HUES64 (cell line): Measurements from ENCODE around the gene TREML4.

ENCODE experiments used
- H3K27ac ChIP-seq: 2 replicates; pipeline ENCODE4 v1.7.0; 2013; ENCODE audit warnings: low read depth, low read length, inconsistent platforms
- H3K27me3 ChIP-seq: 2 replicates; pipeline ENCODE4 v1.6.1; 2013; ENCODE audit warnings: mild to moderate bottlenecking, low read length; ENCODE audit not compliant: insufficient read depth
- H3K36me3 ChIP-seq: 2 replicates; pipeline ENCODE4 v1.6.1; 2013; ENCODE audit warnings: mild to moderate bottlenecking, low read length; ENCODE audit not compliant: insufficient read depth
- H3K4me1 ChIP-seq: 2 replicates; pipeline ENCODE4 v1.6.1; 2013; ENCODE audit warnings: mild to moderate bottlenecking, low read length, moderate library complexity; ENCODE audit not compliant: insufficient read depth
- H3K4me3 ChIP-seq: 2 replicates; pipeline ENCODE4 v1.5.1; 2013; ENCODE audit warnings: mild to moderate bottlenecking, low read length, moderate library complexity
- H3K9ac ChIP-seq: 2 replicates; pipeline ENCODE4 v1.6.1; 2013; ENCODE audit warnings: mild to moderate bottlenecking, low read depth, low read length
- H3K9me3 ChIP-seq: 2 replicates; pipeline ENCODE4 v1.6.1; 2013; ENCODE audit warnings: low read depth, low read length; ENCODE audit not compliant: insufficient read depth
- WGBS: fragments of 150-250, 120-280 bp; methylation state at CpG from one replicate; pipeline ENCODE4 v1.1.7; 2013; ENCODE audit warnings: missing lambda C conversion rate; 5-methylcytosine and 5-hydroxymethylcytosine counted together

The TREML4 gene

GRCh38 chr6:41255638-41256246, 27.6 kb downstream of the TREML4 start:
- Histone ChIP-seq H3K27me3 (no peaks in the 10 kb centered on the region), H3K27ac (no peak overlapping the region), H3K9ac (no peak overlapping the region), H3K4me3 (no peak overlapping the region), H3K4me1 (no peaks in the 10 kb centered on the region), H3K36me3 (no peaks in the 10 kb centered on the region), H3K9me3 (no peaks in the 10 kb centered on the region)
- 91% methylated on average over 5 of the region's 5 CpGs for WGBS

DNA sequence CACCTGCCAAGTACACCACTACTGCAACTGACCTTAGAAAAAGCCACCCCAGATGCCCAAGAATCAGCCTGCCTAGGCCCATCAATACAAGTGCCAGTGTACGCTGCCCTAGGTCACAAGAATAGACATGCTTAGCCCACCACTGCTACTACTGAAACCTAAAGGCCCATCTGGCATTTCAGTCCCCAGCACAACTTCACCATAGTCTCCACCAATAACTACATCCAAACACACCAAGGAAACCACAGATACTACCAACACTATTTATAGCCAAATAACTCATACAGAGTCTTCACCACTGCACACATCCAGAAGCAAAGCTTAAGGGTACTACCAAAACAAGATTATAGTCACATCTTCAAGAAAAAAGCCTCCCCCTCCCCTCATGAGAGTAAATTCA, 28.2 kb downstream of the TREML4 start:
- no peaks in the 10 kb centered on the region for H3K4me1 ChIP-seq
- no peaks in the 10 kb centered on the region for H3K27me3 ChIP-seq
- H3K9ac ChIP-seq = no peak overlapping the region
- H3K4me3 ChIP-seq = no peak overlapping the region
- H3K27ac ChIP-seq = no peak overlapping the region
- WGBS = 91% methylated on average over 1 of the region's 1 CpG
- peaks cover under 1% of the 10 kb centered on the region; the same call in 1 of the 2 replicates for H3K9me3 ChIP-seq
- H3K36me3 ChIP-seq = no peaks in the 10 kb centered on the region

DNA sequence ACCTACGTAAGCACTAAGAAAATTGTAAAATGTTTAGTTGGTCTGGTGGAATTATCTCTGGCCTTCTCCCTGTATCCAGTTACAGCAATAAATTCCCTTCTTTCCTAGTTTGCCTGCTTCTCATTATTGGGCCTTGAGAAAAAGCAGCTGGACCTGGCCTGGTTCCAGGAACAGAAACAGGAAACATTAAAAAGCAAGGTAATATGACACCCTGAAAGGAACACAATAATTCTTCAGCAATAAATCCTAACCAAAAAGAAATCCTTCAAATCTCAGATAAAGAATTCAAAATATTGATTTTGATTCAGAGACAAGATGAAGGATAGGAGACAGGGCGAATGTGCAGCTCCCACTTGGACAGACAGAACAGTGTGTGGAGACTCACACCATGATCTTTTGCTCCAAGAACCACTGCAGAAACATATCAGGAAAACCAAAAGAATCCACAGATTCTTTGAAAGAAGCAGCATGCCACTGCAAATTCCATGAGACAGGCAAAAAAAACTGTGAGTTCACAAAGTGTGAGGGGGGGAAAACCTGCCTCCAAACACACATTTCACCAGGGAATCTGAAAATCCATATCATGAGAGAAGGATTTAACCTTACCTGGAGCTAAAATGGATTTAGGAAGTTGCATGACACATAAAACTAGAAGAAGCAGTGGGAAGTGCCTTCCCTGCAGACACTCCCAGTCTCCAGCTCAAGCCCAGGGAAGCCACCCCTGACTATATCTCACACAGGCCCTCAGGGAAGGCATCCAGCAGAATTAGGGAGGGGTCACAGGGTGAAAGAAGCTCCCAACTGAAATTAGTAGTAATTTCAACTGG, 29.4 kb downstream of the TREML4 start:
- H3K27ac ChIP-seq = no peak overlapping the region

DNA sequence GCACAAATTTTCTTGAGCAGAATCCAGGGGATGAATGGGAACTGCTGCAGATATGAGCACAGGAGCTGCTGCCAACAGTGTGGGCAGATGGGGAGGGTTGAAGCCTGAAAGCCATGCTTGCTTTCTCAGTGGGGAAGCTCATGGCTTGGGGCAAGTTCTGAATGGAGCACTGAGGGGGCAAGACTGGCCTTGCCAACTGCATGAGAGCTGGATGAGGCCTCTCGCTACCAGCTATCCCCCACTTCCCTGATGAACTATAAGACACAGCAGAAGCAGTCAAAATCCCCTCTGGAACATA, 30.0 kb downstream of the TREML4 start:
- no peak overlapping the region for H3K4me3 ChIP-seq
- no peak overlapping the region for H3K27ac ChIP-seq
- H3K36me3 ChIP-seq = no peaks in the 10 kb centered on the region
- no peaks in the 10 kb centered on the region for H3K27me3 ChIP-seq
- no peaks in the 10 kb centered on the region for H3K4me1 ChIP-seq
- WGBS = 100% methylated on average over 1 of the region's 1 CpG
- H3K9ac ChIP-seq = no peak overlapping the region
- peaks cover 12% of the 10 kb centered on the region for H3K9me3 ChIP-seq

More for the DNA sequence above, 29.4 kb downstream of the TREML4 start:
- Histone ChIP-seq H3K9me3 (peaks cover 8% of the 10 kb centered on the region; the same call in 1 of the 2 replicates), H3K4me1 (no peaks in the 10 kb centered on the region), H3K36me3 (no peaks in the 10 kb centered on the region), H3K9ac (no peak overlapping the region), H3K4me3 (no peak overlapping the region), H3K27me3 (no peaks in the 10 kb centered on the region)
- WGBS = 89% methylated on average over 1 of the region's 2 CpGs

DNA sequence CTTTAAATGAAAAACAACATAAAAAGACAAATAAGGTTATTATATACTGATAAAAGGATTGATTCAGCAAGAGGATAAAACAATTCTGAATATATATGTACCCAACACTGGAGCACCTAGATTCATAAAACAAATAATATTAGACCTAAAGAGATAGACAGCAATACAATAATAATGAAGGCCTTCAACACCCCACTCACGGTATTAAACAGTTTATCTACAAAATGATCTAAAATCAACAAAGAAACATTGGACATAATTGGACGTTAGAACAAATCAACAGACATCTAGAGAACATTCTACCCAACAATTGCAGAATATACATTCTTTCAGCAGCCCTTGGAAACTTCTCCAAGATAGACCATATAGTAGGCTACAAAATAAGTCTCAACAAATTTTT, 34.3 kb downstream of the TREML4 start:
- Histone ChIP-seq H3K27ac (no peak overlapping the region), H3K9me3 (peaks cover 13% of the 10 kb centered on the region), H3K9ac (no peak overlapping the region), H3K27me3 (no peaks in the 10 kb centered on the region), H3K4me1 (no peaks in the 10 kb centered on the region), H3K36me3 (no peaks in the 10 kb centered on the region), H3K4me3 (no peak overlapping the region)
- WGBS = 90% methylated on average over 2 of the region's 2 CpGs

- Histone ChIP-seq H3K9me3 (peaks cover 13% of the 10 kb centered on the region), H3K4me1 (no peaks in the 10 kb centered on the region), H3K36me3 (no peaks in the 10 kb centered on the region), H3K27ac (no peak overlapping the region), H3K9ac (no peak overlapping the region), H3K4me3 (no peak overlapping the region), H3K27me3 (no peaks in the 10 kb centered on the region)
- no CpG with 5 or more reads among the region's 1 CpG for whole genome bisulfite sequencing
These were observed 35.1 kb downstream of the TREML4 start for GRCh38 chr6:41263267-41263666.

GRCh38 chr6:41266541-41266940, 38.4 kb downstream of the TREML4 start:
- no peak overlapping the region for H3K27ac ChIP-seq
- no peak overlapping the region for H3K4me3 ChIP-seq
- H3K9ac ChIP-seq = no peak overlapping the region
- H3K4me1 ChIP-seq = no peaks in the 10 kb centered on the region
- H3K27me3 ChIP-seq = no peaks in the 10 kb centered on the region
- H3K9me3 ChIP-seq = peaks cover 11% of the 10 kb centered on the region
- no peaks in the 10 kb centered on the region for H3K36me3 ChIP-seq

GRCh38 chr6:41268478-41268877, 40.3 kb downstream of the TREML4 start:
- Histone ChIP-seq H3K4me3 (no peak overlapping the region), H3K9me3 (no peaks in the 10 kb centered on the region), H3K4me1 (no peaks in the 10 kb centered on the region), H3K9ac (no peak overlapping the region), H3K27ac (no peak overlapping the region), H3K27me3 (no peaks in the 10 kb centered on the region), H3K36me3 (no peaks in the 10 kb centered on the region)

DNA sequence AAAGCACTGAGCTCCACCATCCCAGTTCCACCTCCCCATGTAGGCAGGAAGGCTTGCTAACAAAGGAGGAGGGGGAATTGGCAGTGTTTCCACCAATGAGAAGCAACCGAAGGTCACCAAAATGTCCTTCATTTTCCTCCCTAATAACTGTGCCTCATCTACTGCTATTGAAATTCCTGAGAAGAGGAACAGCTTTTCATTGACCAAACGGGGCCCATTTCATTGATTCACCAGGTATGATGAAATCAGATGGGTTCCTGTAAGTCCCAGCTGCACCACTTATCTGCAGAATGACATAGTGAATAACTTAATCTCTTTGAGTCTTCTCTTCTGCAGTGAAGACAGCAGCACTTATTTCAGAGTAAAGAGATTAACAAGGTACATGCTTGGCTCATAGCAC, 41.0 kb downstream of the TREML4 start:
- Histone ChIP-seq H3K27me3 (no peaks in the 10 kb centered on the region), H3K36me3 (no peaks in the 10 kb centered on the region), H3K4me1 (no peaks in the 10 kb centered on the region), H3K9me3 (no peaks in the 10 kb centered on the region), H3K27ac (no peak overlapping the region), H3K9ac (no peak overlapping the region), H3K4me3 (no peak overlapping the region)
- 84% methylated on average over 2 of the region's 2 CpGs for WGBS

DNA sequence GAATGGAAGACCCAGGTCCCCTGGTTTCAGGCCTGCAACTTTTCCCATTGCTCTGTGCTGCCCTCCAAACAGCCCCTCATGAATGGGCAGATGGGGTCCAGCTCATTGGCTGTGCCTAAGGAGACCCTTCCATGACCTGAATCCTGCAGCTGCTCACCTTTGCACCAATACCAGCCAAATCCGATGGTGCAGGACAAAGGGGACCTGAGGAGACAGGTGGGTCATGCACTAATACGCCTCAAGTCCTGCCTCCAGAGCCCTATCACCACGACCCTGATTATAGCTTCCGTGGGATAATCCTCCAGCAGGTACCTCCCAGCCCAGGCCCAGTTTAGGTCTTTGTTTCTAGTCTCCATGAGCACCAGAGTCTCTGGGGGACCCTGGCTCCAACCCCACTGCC, 41.6 kb downstream of the TREML4 start:
- 93% methylated on average over 4 of the region's 4 CpGs for WGBS
- H3K36me3 ChIP-seq = no peaks in the 10 kb centered on the region

DNA sequence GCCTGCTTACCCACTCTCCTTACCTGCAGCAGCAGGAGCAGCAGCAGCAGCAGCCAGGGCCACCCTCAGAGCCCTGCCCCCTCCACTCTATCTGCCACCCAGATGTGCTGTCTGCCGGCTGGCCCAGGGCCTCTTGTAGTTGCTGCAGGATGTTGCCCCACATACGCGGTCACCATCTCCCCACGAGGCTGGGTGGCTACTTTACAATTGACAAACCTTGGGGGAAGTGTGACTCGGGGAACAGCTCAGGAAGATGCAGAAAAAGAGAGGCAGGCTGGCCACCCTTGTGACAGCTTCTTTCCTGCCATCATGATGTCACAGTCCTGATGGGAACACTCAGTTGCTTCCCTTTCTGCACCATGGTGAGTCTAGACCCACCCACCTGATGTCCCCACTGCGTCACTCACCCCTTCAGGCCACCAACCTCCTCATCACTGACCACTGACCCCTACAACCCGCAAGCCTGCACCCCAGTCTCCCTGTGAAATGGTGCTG, 43.8 kb downstream of the TREML4 start:
- no peak overlapping the region for H3K27ac ChIP-seq

More for the DNA sequence above, 41.6 kb downstream of the TREML4 start:
- no peaks in the 10 kb centered on the region for H3K27me3 ChIP-seq
- no peaks in the 10 kb centered on the region for H3K9me3 ChIP-seq
- H3K4me1 ChIP-seq = no peaks in the 10 kb centered on the region
- no peak overlapping the region for H3K4me3 ChIP-seq
- no peak overlapping the region for H3K27ac ChIP-seq
- H3K9ac ChIP-seq = no peak overlapping the region

More for the DNA sequence above, 43.8 kb downstream of the TREML4 start:
- Histone ChIP-seq H3K9ac (no peak overlapping the region), H3K36me3 (no peaks in the 10 kb centered on the region), H3K4me1 (no peaks in the 10 kb centered on the region), H3K27me3 (no peaks in the 10 kb centered on the region), H3K9me3 (no peaks in the 10 kb centered on the region), H3K4me3 (no peak overlapping the region)
- WGBS = 86% methylated on average over 7 of the region's 7 CpGs
